Right lobe of liver (tissue), 6 donors: ENCODE measurements around the gene PTPN4. TPM values are rescaled to one million over a fixed set of nuclear protein-coding genes. Genes with fewer than 3 reads are reported as not detected.
A peak's percentile ranks its signal among the peaks of the same experiment; 100 is the strongest.

Experiments
- ATAC-seq, 4 donors: fragments of 200-7000 bp; cut with Tn5 transposase; one replicate each; pipeline ENCODE4 v1.9.1; 2020; ENCODE audit warnings: mild to moderate bottlenecking in 4 of 4, moderate library complexity in 4 of 4
- DNase-seq, 3 donors: peaks; one replicate each; pipeline ENCODE4 v3.0.0-alpha.2; 2020
- H3K27ac ChIP-seq, 3 donors: fragments of 200-600 bp; one replicate each; pipeline ENCODE4 v1.8.0; 2022
- H3K27me3 ChIP-seq, 2 donors: fragments of 200-600 bp; one replicate each; pipeline ENCODE4 v1.8.0; 2022
- H3K36me3 ChIP-seq, 4 donors: fragments of 200-600 bp; sonication (generic) in 1 of 4; one replicate each; pipeline versions ENCODE4 v1.5.1 to v1.8.0; 2017 to 2022; ENCODE audit warnings: control low read depth in 1 of 4
- H3K4me1 ChIP-seq, 4 donors: fragments of 200-600 bp; sonication (generic) in 1 of 4; one replicate each; pipeline versions ENCODE4 v1.5.1 to v1.8.0; 2017 to 2022; ENCODE audit warnings: control low read depth in 1 of 4
- H3K4me3 ChIP-seq, 3 donors: fragments of 200-600 bp; one replicate each; pipeline ENCODE4 v1.8.0; 2022
- H3K9me3 ChIP-seq, 4 donors: fragments of 200-600 bp; sonication (generic) in 1 of 4; one replicate each; pipeline versions ENCODE4 v1.5.1 to v1.8.0; 2017 to 2022; ENCODE audit warnings: control low read depth in 1 of 4
- POLR2A ChIP-seq: fragments of 450-650 bp; IDR thresholded peaks from one replicate; pipeline ENCODE4 v1.6.1; 2017; ENCODE audit warnings: antibody characterized with exemption, mild to moderate bottlenecking
- WGBS: methylation state at CpG from one replicate; pipeline ENCODE4 v1.1.6; 2018; ENCODE audit warnings: low coverage, low lambda C conversion rate; ENCODE audit not compliant: insufficient coverage; ENCODE audit errors: missing lambda C conversion rate; 5-methylcytosine and 5-hydroxymethylcytosine counted together
- intact Hi-C, 2 donors: fragments of 100-400 bp; cut with DNase I; formaldehyde crosslinking; loops; one replicate each; pipeline versions ENCODE4 v1.11.2 to v1.14.1; 2022
- total RNA-seq, 6 experiments: library from RNA; depleted of rRNA in 2 of 6; stranded (reverse); fragments of >200 nt in 2 of 6; fragmentation: NEBNext Ultra II Directional in 3 of 6; extraction: Animal tissue kit (Norgen Biotek cat#: 25700) in 3 of 6; gene quantifications; one replicate each; pipeline versions ENCODE4 v1.1.0 to v1.2.4, GENCODE V29; 2016 to 2023
- TF ChIP-seq, protein P1 (sequence below), 4 donors: fragments of 200-600 bp in 3 of 4; fragments of 450-650 bp in 1 of 4; IDR thresholded peaks; one replicate each; pipeline versions ENCODE4 v1.5.1 to v1.8.0; 2016 to 2022; ENCODE audit warnings: antibody characterized with exemption in 4 of 4, mild to moderate bottlenecking in 2 of 4
- donor health status: DM: no; HTN: yes; CAD: no.
- donor health status: DM: no; HTN: no; CAD: no.
- donor health status: DM: no; HTN: no; CAD: no.
- donor health status: DM: no; HTN: yes; CAD: no.
- donor health status: DM: no; HTN: yes; CAD: no.

Gene PTPN4
- total RNA-seq, 6 experiments from 2014 or later, result 8.5 to 19.9 (median 14.8) TPM

DNA sequence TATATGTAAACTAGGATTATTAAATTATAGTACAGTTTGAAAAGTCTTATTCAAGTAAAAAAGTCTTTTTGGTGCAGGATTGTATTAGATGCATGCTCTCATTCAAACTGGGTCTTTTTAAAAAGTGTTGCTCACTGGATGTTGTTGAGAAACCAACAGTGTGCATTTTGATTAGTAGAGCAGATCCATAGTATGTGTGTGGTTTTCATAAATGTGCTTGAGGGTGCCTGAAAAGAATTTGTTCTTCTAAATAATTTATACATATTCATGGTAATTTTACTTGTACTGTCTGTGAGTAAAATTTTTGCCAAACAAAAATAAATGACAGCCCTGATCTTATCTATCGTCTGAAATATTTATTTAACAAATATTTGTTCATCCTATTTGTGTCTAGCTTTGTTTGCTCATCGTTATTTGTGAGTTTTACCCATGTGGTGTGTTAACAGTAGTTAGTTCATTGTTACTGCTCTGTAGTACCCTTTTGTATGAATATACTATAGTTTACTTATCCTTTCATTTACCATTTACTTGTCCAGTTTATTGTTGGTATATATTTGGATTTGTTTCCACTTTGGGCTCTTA, 50.4 kb downstream of the PTPN4 start:
- no peaks in the 10 kb centered on the region for H3K27me3 ChIP-seq
- no peaks in the 10 kb centered on the region for H3K36me3 ChIP-seq
- ATAC-seq (peak in 3 of 4 donors; percentile 21 to 76 (median 70)), DNase-seq (no peak)
- peaks cover 0 to 9% (median 3%) of the 10 kb centered on the region in 4 donors for H3K4me1 ChIP-seq
- H3K27ac ChIP-seq, result no peak overlapping the region
- H3K4me3 ChIP-seq, result no peak overlapping the region
- no peak for TF ChIP-seq POLR2A
- TF ChIP-seq, protein P1, sequence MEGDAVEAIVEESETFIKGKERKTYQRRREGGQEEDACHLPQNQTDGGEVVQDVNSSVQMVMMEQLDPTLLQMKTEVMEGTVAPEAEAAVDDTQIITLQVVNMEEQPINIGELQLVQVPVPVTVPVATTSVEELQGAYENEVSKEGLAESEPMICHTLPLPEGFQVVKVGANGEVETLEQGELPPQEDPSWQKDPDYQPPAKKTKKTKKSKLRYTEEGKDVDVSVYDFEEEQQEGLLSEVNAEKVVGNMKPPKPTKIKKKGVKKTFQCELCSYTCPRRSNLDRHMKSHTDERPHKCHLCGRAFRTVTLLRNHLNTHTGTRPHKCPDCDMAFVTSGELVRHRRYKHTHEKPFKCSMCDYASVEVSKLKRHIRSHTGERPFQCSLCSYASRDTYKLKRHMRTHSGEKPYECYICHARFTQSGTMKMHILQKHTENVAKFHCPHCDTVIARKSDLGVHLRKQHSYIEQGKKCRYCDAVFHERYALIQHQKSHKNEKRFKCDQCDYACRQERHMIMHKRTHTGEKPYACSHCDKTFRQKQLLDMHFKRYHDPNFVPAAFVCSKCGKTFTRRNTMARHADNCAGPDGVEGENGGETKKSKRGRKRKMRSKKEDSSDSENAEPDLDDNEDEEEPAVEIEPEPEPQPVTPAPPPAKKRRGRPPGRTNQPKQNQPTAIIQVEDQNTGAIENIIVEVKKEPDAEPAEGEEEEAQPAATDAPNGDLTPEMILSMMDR (IDR thresholded peaks at IDR 0.05), result no peak
- no peaks in the 10 kb centered on the region for H3K9me3 ChIP-seq
- intact Hi-C loops, result no loop called here
- WGBS, result 37% methylated on average over 2 of the region's 2 CpGs

DNA sequence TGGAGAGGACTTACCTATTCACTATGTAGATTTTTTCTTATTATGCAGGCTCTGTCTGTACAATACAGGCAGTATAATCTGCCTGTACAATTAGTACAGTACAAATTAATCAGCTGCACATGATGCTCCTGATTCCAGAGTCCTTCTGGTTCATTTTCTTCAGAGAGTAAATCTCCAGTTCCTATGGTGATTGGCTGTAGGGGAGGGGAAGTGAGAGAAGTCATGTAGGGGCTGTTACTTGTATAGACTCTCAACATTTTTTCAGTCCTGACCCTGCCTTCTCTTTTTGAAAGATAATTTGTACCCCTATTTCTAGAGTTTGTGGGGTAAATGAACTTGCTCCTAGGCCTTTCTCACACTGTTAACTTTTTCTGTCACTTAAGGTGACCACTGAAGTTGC, 54.5 kb downstream of the PTPN4 start:
- intact Hi-C loops, result no loop called here
- Histone ChIP-seq H3K9me3 (no peaks in the 10 kb centered on the region), H3K4me3 (no peak overlapping the region), H3K27ac (no peak overlapping the region), H3K27me3 (no peaks in the 10 kb centered on the region), H3K36me3 (no peaks in the 10 kb centered on the region), H3K4me1 (peaks cover 0 to 9% (median 3%) of the 10 kb centered on the region in 4 donors)
- no peak for ATAC-seq
- no peak for DNase-seq
- TF ChIP-seq POLR2A, result no peak
- TF ChIP-seq, protein P1 (IDR thresholded peaks at IDR 0.05), result no peak

- Histone ChIP-seq H3K27ac (peak overlapping the region in 1 of 3 donors; percentile 70), H3K4me3 (no peak overlapping the region), H3K9me3 (no peaks in the 10 kb centered on the region), H3K4me1 (no peaks in the 10 kb centered on the region), H3K36me3 (no peaks in the 10 kb centered on the region), H3K27me3 (no peaks in the 10 kb centered on the region)
- intact Hi-C loops, result no loop called here
- TF ChIP-seq POLR2A, result no peak
- TF ChIP-seq, protein P1 (IDR thresholded peaks at IDR 0.05), result no peak
- DNase-seq (no peak), ATAC-seq (peak; percentile 77 to 88 (median 83))
- 25% methylated on average over 2 of the region's 2 CpGs for WGBS
Observed at GRCh38 chr2:119818792-119819191, 59.1 kb downstream of the PTPN4 start.

DNA sequence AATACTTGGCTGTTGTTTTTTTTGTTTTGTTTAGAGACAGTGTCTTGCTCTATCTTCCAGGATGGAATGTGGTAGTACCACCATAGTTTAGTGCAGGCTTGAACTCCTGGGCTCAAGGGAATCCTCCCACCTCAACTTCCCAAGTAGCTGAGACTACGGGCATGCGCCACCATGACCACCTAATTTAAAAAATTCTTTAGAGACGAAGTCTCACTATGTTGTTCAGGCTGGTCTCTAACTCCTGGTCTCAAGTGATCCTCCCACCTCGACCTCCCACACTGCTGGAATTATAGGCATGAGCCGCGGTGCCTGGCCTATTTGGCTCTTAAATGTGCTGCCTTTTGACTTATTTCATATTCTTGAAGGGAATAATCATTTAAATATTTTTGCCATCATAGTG, 60.1 kb downstream of the PTPN4 start:
- 92% methylated on average over 6 of the region's 6 CpGs for whole genome bisulfite sequencing
- no peaks in the 10 kb centered on the region for H3K27me3 ChIP-seq
- DNase-seq (no peak), ATAC-seq (no peak)
- intact Hi-C loops, result loop anchor here in 1 of 2 donors (10.0 kb wide), 1 partner anchor 65 kb away; the partner anchor contains the start of gene PTPN4
- H3K27ac ChIP-seq, result no peak overlapping the region
- H3K4me1 ChIP-seq, result no peaks in the 10 kb centered on the region
- TF ChIP-seq POLR2A, result no peak
- TF ChIP-seq, protein P1 (IDR thresholded peaks at IDR 0.05), result no peak
- no peak overlapping the region for H3K4me3 ChIP-seq
- no peaks in the 10 kb centered on the region for H3K36me3 ChIP-seq
- H3K9me3 ChIP-seq, result no peaks in the 10 kb centered on the region

DNA sequence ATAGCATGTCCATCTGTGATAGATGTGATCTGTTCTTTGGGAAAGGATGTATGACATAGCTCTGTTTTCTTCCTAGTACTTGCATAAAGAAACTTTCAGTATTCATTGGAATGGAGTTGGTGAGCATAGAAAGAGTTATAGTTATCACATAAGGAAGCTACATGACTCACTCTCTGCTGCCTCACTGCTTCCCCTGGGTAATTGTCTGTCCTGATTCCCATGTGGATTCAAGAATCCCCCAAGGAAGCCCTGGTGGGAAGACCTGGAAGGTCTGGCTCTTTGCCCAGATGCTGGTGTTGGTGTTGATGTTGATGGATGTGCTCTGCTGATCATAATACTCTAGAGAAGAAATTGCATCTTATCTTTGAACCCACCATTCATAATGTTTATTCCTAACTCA, 60.6 kb downstream of the PTPN4 start:
- no peak overlapping the region for H3K27ac ChIP-seq
- intact Hi-C loops, result loop anchor here in 1 of 2 donors (10.0 kb wide), 1 partner anchor 65 kb away; the partner anchor contains the start of gene PTPN4

More for the DNA sequence above, 60.6 kb downstream of the PTPN4 start:
- ATAC-seq (peak; percentile 49 to 82 (median 68)), DNase-seq (peak in 1 of 3 donors; percentile 27)
- H3K4me3 ChIP-seq, result no peak overlapping the region
- H3K9me3 ChIP-seq, result no peaks in the 10 kb centered on the region
- H3K27me3 ChIP-seq, result no peaks in the 10 kb centered on the region
- no peaks in the 10 kb centered on the region for H3K36me3 ChIP-seq
- TF ChIP-seq POLR2A, result no peak
- TF ChIP-seq, protein P1 (IDR thresholded peaks at IDR 0.05), result no peak
- no peaks in the 10 kb centered on the region for H3K4me1 ChIP-seq
